Measurements from ENCODE around the gene NR5A2. TPM values are rescaled to one million over a fixed set of nuclear protein-coding genes. Genes with fewer than 3 reads are reported as not detected.

The NR5A2 gene
- total RNA-seq, 1 experiment from 2014 or later = 22.3 TPM

GRCh38 chr1:199995096-199995685 lies 32.3 kb upstream of the NR5A2 start (continued):
- TF ChIP-seq, protein P1, sequence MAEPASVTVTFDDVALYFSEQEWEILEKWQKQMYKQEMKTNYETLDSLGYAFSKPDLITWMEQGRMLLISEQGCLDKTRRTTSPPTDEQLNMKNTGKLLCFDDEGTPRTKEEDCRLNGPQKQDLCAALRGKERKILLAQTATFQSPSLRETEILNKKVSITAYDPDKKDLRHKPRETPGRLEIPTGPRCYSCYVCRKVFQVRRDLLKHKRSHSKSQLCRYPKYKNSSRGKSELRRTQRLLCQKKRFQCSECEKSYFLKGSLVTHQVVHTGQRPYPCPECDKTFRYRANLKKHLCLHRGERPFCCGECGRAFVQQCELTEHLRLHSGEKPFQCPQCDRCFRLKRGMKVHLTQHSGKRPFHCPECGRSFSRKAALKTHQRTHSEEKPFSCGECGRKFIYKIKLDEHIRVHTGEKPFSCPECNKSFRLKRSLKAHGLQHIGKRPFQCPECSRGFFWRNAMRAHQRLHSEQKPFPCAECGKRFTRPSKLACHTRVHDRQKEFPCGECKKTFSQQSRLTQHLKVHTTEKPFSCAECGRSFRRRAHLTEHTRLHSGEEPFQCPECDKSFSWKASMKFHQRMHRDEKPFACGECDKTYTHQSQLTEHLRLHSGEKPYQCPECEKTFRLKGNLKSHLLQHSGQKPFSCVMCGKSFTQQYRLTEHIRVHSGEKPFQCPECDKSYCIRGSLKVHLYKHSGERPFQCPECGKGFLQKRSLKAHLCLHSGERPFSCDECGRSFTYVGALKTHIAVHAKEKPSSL (CRISPR knock-in tag; conservative IDR thresholded peaks at IDR 0.05) = no peak
- TF ChIP-seq ZNF219 (CRISPR knock-in tag; IDR thresholded peaks at IDR 0.05; ENCODE audit: borderline replicate concordance) (no peak), TEAD1 (CRISPR knock-in tag; IDR thresholded peaks at IDR 0.05) (no peak), ZNF317 (CRISPR knock-in tag; IDR thresholded peaks at IDR 0.05; ENCODE audit: borderline replicate concordance, low read depth) (no peak), E2F4 (CRISPR knock-in tag; IDR thresholded peaks at IDR 0.05; ENCODE audit: borderline replicate concordance, low read depth) (no peak), NFYB (CRISPR knock-in tag; conservative IDR thresholded peaks at IDR 0.05; ENCODE audit: low read depth) (no peak), OVOL2 (CRISPR knock-in tag; IDR thresholded peaks at IDR 0.05; ENCODE audit: borderline replicate concordance) (no peak), FOXP1 (CRISPR knock-in tag; IDR thresholded peaks at IDR 0.05; ENCODE audit: borderline replicate concordance) (no peak)

DNA sequence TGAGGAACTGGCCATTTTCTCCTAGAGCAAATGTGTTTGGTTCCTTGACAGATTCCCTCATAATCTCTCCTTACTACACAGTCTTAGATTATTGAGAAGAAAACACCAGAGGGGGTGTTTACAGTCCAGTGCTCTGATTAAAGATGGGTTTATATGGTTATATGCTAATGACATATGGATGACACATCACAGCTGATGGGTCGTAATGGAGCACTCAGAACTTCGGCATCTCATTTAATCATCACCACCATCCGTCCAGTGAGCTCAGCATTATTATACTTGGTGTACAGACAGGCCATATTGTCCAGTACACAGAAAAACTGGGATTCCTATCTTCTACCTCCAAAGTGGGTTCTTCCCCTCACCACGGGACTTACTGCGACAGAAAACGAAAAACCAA lies 22.3 kb upstream of the NR5A2 start:
- H3K36me3 Mint-ChIP-seq = no peaks in the 10 kb centered on the region
- TF ChIP-seq ZNF317 (CRISPR knock-in tag; IDR thresholded peaks at IDR 0.05; ENCODE audit: borderline replicate concordance, low read depth) = no peak
- TF ChIP-seq ZNF219 (CRISPR knock-in tag; IDR thresholded peaks at IDR 0.05; ENCODE audit: borderline replicate concordance) = no peak
- no peak for TF ChIP-seq TEAD1 (CRISPR knock-in tag; IDR thresholded peaks at IDR 0.05)
- TF ChIP-seq, protein P2, sequence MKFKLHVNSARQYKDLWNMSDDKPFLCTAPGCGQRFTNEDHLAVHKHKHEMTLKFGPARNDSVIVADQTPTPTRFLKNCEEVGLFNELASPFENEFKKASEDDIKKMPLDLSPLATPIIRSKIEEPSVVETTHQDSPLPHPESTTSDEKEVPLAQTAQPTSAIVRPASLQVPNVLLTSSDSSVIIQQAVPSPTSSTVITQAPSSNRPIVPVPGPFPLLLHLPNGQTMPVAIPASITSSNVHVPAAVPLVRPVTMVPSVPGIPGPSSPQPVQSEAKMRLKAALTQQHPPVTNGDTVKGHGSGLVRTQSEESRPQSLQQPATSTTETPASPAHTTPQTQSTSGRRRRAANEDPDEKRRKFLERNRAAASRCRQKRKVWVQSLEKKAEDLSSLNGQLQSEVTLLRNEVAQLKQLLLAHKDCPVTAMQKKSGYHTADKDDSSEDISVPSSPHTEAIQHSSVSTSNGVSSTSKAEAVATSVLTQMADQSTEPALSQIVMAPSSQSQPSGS (CRISPR knock-in tag; IDR thresholded peaks at IDR 0.05; ENCODE audit: borderline replicate concordance, low read depth) = no peak
- TF ChIP-seq, protein P3, sequence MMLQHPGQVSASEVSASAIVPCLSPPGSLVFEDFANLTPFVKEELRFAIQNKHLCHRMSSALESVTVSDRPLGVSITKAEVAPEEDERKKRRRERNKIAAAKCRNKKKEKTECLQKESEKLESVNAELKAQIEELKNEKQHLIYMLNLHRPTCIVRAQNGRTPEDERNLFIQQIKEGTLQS (CRISPR knock-in tag; conservative IDR thresholded peaks at IDR 0.05) = no peak
- TF ChIP-seq ZNF232 (CRISPR knock-in tag; IDR thresholded peaks at IDR 0.05) = no peak
- TF ChIP-seq ZMAT4 (CRISPR knock-in tag; IDR thresholded peaks at IDR 0.05) = no peak
- TF ChIP-seq, protein P1 (CRISPR knock-in tag; conservative IDR thresholded peaks at IDR 0.05) = no peak
- no peak for TF ChIP-seq NR2C2 (CRISPR knock-in tag; IDR thresholded peaks at IDR 0.05)
- TF ChIP-seq ATF1 (CRISPR knock-in tag; IDR thresholded peaks at IDR 0.05) = no peak
- TF ChIP-seq KAT7 (CRISPR knock-in tag; IDR thresholded peaks at IDR 0.05; ENCODE audit: borderline replicate concordance) = no peak
- TF ChIP-seq E2F1 (CRISPR knock-in tag; IDR thresholded peaks at IDR 0.05) = no peak
- TF ChIP-seq HMGXB4 (CRISPR knock-in tag; IDR thresholded peaks at IDR 0.05) = no peak
- TF ChIP-seq ZNF423 (CRISPR knock-in tag; IDR thresholded peaks at IDR 0.05) = no peak
- no peak for TF ChIP-seq GRHL2 (CRISPR knock-in tag; IDR thresholded peaks at IDR 0.05; ENCODE audit: insufficient replicate concordance, severe bottlenecking)
- ChIA-PET CTCF (no interaction called here), POLR2A (no interaction called here)
- no peaks in the 10 kb centered on the region for H3K9me3 Mint-ChIP-seq
- H3K27me3 Mint-ChIP-seq (ENCODE audit: low read depth) = no peaks in the 10 kb centered on the region
- no peak for ATAC-seq
- no peak for DNase-seq (ENCODE audit: low spot score)
- no peak overlapping the region for H3K27ac Mint-ChIP-seq
- H3K4me3 Mint-ChIP-seq = no peak overlapping the region
- H3K4me1 Mint-ChIP-seq = no peaks in the 10 kb centered on the region
